ENCODE data around the gene KCTD15. TPM values are rescaled to one million over a fixed set of nuclear protein-coding genes. Genes with fewer than 3 reads are reported as not detected.
A peak's percentile ranks its signal among the peaks of the same experiment; 100 is the strongest.

KCTD15 gene
- total and polyA plus RNA-seq, 2 experiments from 2014 or later: 17.1 to 161 TPM

- Histone ChIP-seq H3K4me3 (no peak overlapping the region), H3K4me1 (ENCODE audit: low read depth) (no peaks in the 10 kb centered on the region), H3K36me3 (no peaks in the 10 kb centered on the region), H3K27ac (no peak overlapping the region), H3K9me3 (ENCODE audit: low read depth) (no peaks in the 10 kb centered on the region), H3K27me3 (no peaks in the 10 kb centered on the region)
- no peak for TF ChIP-seq CTCF (IDR thresholded peaks at IDR 0.05; ENCODE audit: low read depth, low read length)
- no peak for DNase-seq (ENCODE audit: low read depth in 1 of 2, low spot score in 1 of 2)
Observed at GRCh38 chr19:33788676-33789075, 8.0 kb upstream of the KCTD15 start.

GRCh38 chr19:33789344-33789743 lies 7.3 kb upstream of the KCTD15 start:
- no peaks in the 10 kb centered on the region for H3K36me3 ChIP-seq
- no peaks in the 10 kb centered on the region for H3K27me3 ChIP-seq
- H3K4me1 ChIP-seq (ENCODE audit: low read depth): no peaks in the 10 kb centered on the region
- H3K27ac ChIP-seq: no peak overlapping the region
- no peak for TF ChIP-seq CTCF (IDR thresholded peaks at IDR 0.05; ENCODE audit: low read depth, low read length)
- H3K4me3 ChIP-seq: no peak overlapping the region
- no peak for DNase-seq (ENCODE audit: low read depth in 1 of 2, low spot score in 1 of 2)
- no peaks in the 10 kb centered on the region for H3K9me3 ChIP-seq (ENCODE audit: low read depth)

- Histone ChIP-seq H3K27me3 (no peaks in the 10 kb centered on the region), H3K27ac (peak overlapping the region; percentile 98), H3K36me3 (no peaks in the 10 kb centered on the region), H3K4me3 (peak overlapping the region; percentile 78), H3K9me3 (ENCODE audit: low read depth) (no peaks in the 10 kb centered on the region), H3K4me1 (ENCODE audit: low read depth) (peaks cover 14% of the 10 kb centered on the region)
- DNase-seq (ENCODE audit: low read depth in 1 of 2, low spot score in 1 of 2): peak in 1 of 2 donors; percentile 50
- no peak for TF ChIP-seq CTCF (IDR thresholded peaks at IDR 0.05; ENCODE audit: low read depth, low read length)
Observed at GRCh38 chr19:33794683-33795369, 1.8 kb upstream of the KCTD15 start.

GRCh38 chr19:33795370-33796163 lies 1.1 kb upstream of the KCTD15 start:
- no peaks in the 10 kb centered on the region for H3K27me3 ChIP-seq
- TF ChIP-seq CTCF (IDR thresholded peaks at IDR 0.05; ENCODE audit: low read depth, low read length): peak; percentile 69
- peak; percentile 95 to 96 for DNase-seq (ENCODE audit: low read depth in 1 of 2, low spot score in 1 of 2)
- peak overlapping the region; percentile 78 for H3K4me3 ChIP-seq
- no peaks in the 10 kb centered on the region for H3K9me3 ChIP-seq (ENCODE audit: low read depth)
- no peaks in the 10 kb centered on the region for H3K36me3 ChIP-seq
- H3K4me1 ChIP-seq (ENCODE audit: low read depth): peaks cover 16% of the 10 kb centered on the region
- peak overlapping the region; percentile 98 for H3K27ac ChIP-seq

GRCh38 chr19:33797802-33798671 lies 1.4 kb downstream of the KCTD15 start:
- peak overlapping the region; percentile 98 for H3K27ac ChIP-seq
- peak overlapping the region; percentile 78 for H3K4me3 ChIP-seq
- H3K36me3 ChIP-seq: peaks cover 14% of the 10 kb centered on the region
- no peaks in the 10 kb centered on the region for H3K9me3 ChIP-seq (ENCODE audit: low read depth)
- no peak for TF ChIP-seq CTCF (IDR thresholded peaks at IDR 0.05; ENCODE audit: low read depth, low read length)
- peaks cover 16% of the 10 kb centered on the region for H3K4me1 ChIP-seq (ENCODE audit: low read depth)
- H3K27me3 ChIP-seq: no peaks in the 10 kb centered on the region
- peak; percentile 66 to 81 for DNase-seq (ENCODE audit: low read depth in 1 of 2, low spot score in 1 of 2)

Data from cardiac muscle cell (in vitro differentiated cells and primary cell).